Neuron (in vitro differentiated cells): ENCODE data around the gene IQGAP3.

Source experiments
- H2AFZ ChIP-seq: one replicate; pipeline ENCODE4 v1.6.1; 2013; ENCODE audit warnings: low read depth, mild to moderate bottlenecking, inconsistent platforms, low read length, moderate library complexity
- H3K27me3 ChIP-seq: one replicate; pipeline ENCODE4 v1.6.1; 2013; ENCODE audit warnings: low read length; ENCODE audit not compliant: insufficient read depth
- H3K36me3 ChIP-seq: one replicate; pipeline ENCODE4 v1.6.1; 2013; ENCODE audit warnings: low read length; ENCODE audit not compliant: insufficient read depth
- H3K4me1 ChIP-seq: one replicate; pipeline ENCODE4 v1.6.1; 2013; ENCODE audit warnings: low read length; ENCODE audit not compliant: insufficient read depth
- H3K4me3 ChIP-seq: 2 replicates; pipeline ENCODE4 v1.5.1; 2013; ENCODE audit warnings: mild to moderate bottlenecking, low read length, moderate library complexity
- H3K9me3 ChIP-seq: one replicate; pipeline ENCODE4 v1.6.1; 2013; ENCODE audit warnings: low read length

IQGAP3 gene

DNA sequence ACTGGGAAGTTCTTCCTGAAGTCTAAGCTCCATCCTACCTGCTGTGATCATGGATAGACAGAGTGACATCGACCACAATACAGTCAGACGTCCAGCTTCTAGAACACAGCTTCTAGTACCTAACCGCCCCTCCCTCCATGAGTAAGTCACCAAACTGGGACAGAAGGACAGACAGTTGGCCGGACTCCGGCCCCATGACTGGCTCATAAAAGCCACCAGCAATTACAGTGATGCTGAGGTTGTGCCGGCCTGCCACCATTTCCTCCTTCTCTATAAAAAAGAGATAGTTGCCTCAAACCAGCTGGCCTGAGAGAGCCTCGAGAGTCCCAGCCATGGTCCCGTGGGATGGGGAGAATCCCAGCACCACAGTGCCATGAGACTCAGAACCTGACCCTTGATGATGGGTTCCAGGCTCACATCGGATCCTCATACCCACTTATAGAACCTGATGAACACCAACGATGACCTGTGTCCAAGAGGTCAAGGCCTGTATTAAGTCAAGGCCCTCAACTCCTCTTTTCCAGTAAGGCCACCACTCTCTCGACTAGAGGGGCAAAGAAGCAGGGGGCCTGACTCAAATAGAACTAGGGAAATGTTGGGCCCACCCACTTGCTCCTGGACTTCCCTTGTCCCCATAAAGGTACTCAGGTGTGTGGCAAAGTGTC lies 75.2 kb downstream of the IQGAP3 start:
- Histone ChIP-seq H3K4me3 (no peak overlapping the region), H3K27me3 (no peaks in the 10 kb centered on the region), H3K36me3 (no peaks in the 10 kb centered on the region), H3K9me3 (no peaks in the 10 kb centered on the region), H2AFZ (no peak overlapping the region), H3K4me1 (peaks cover 28% of the 10 kb centered on the region)

DNA sequence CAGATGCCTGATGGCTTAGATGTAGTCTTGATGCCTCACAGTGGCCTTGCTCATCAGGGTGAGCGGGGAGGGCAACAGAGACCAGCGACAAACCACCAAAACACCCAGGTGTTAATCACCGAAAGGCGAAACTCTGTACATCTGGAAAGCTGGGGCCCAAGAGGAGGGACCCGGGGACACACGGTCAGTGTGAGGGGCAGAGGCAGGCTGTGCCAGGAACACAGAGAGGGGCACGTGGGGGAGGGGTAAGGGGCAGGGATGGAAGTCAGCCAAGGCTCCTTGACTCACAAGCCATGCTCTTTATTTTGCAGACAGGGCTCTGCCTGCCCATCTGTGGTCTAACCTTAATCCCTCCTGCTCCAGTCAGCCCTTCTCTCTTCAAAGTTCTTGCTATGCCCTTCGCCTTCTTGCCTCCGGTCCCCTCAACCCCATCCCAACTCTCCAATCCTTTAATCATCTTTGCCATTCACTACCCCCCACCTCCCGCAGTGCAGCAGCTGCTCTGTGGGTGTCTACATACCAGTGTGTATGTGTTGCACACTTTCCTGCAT lies 76.1 kb downstream of the IQGAP3 start:
- Histone ChIP-seq H2AFZ (no peak overlapping the region), H3K4me1 (peaks cover 25% of the 10 kb centered on the region), H3K9me3 (no peaks in the 10 kb centered on the region), H3K4me3 (no peak overlapping the region), H3K27me3 (no peaks in the 10 kb centered on the region), H3K36me3 (no peaks in the 10 kb centered on the region)

- Histone ChIP-seq H3K27me3 (no peaks in the 10 kb centered on the region), H3K4me3 (no peak overlapping the region), H3K36me3 (no peaks in the 10 kb centered on the region), H3K4me1 (peaks cover 32% of the 10 kb centered on the region), H3K9me3 (no peaks in the 10 kb centered on the region), H2AFZ (no peak overlapping the region)
Measured at GRCh38 chr1:156495401-156496140, 76.8 kb downstream of the IQGAP3 start.

DNA sequence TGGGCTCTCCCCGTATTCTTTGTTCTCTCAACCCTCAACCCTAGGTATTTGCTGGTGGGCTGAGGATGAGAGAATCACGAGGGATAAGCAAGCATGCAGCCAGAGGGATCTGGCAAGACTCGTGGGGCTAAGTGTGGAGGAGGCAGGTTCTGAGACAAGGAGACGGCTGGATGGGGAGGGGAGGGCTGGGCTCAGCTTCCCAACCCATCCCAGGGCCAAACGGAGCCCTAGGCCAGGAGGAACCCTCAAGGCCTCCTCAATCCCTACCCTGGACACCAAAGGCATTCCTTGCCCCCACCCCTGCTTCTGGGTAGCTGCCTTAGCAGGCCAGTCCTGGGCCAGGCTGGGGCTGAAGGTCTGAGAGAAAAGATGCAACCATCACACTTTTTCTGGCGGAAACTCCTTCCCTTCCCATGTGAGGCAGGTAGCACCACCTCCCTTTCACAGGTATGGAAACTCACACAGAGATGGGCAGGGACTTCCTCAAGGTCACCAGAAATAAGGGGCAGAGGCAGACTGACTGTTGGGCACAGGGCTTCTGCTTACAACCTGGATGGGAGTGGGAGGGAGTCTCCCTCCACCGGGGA lies 78.0 kb downstream of the IQGAP3 start:
- no peak overlapping the region for H2AFZ ChIP-seq
- no peaks in the 10 kb centered on the region for H3K27me3 ChIP-seq
- H3K4me1 ChIP-seq, result peaks cover 41% of the 10 kb centered on the region

GRCh38 chr1:156493742-156494141 lies 78.6 kb downstream of the IQGAP3 start:
- Histone ChIP-seq H2AFZ (no peak overlapping the region), H3K4me1 (peaks cover 41% of the 10 kb centered on the region), H3K9me3 (no peaks in the 10 kb centered on the region), H3K36me3 (no peaks in the 10 kb centered on the region), H3K27me3 (no peaks in the 10 kb centered on the region), H3K4me3 (no peak overlapping the region)

More for the DNA sequence above, 78.0 kb downstream of the IQGAP3 start:
- Histone ChIP-seq H3K4me3 (no peak overlapping the region), H3K9me3 (no peaks in the 10 kb centered on the region), H3K36me3 (no peaks in the 10 kb centered on the region)

DNA sequence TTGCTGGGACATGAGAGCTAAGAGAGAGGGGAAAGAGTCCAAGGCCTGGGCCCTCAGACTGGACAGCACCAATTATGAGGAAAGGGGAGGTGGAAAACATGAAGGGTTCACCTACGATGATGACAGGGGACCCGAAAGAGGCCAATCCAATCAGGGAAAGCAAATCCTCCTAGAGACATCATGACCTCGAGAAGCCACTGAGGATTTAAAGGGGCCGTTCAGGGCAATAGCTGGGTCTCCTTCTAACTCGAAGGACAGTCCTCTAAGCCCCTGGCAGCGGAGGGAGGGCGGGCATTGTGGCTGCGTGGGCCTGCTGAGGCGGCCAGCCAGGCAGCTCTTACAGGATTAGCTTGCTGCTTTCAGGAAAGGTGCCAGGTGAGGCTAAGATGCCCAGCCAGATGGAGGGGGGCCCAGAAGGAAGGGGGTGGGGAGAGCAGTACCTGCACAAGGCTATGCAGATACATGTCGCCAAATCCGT lies 79.2 kb downstream of the IQGAP3 start:
- peaks cover 42% of the 10 kb centered on the region for H3K4me1 ChIP-seq
- H3K9me3 ChIP-seq, result no peaks in the 10 kb centered on the region
- H3K36me3 ChIP-seq, result no peaks in the 10 kb centered on the region
- no peak overlapping the region for H3K4me3 ChIP-seq
- no peak overlapping the region for H2AFZ ChIP-seq
- H3K27me3 ChIP-seq, result no peaks in the 10 kb centered on the region

GRCh38 chr1:156492591-156493080 lies 79.7 kb downstream of the IQGAP3 start:
- H3K36me3 ChIP-seq, result no peaks in the 10 kb centered on the region
- H2AFZ ChIP-seq, result no peak overlapping the region
- no peaks in the 10 kb centered on the region for H3K27me3 ChIP-seq
- H3K9me3 ChIP-seq, result no peaks in the 10 kb centered on the region
- H3K4me3 ChIP-seq, result no peak overlapping the region
- H3K4me1 ChIP-seq, result peaks cover 44% of the 10 kb centered on the region

DNA sequence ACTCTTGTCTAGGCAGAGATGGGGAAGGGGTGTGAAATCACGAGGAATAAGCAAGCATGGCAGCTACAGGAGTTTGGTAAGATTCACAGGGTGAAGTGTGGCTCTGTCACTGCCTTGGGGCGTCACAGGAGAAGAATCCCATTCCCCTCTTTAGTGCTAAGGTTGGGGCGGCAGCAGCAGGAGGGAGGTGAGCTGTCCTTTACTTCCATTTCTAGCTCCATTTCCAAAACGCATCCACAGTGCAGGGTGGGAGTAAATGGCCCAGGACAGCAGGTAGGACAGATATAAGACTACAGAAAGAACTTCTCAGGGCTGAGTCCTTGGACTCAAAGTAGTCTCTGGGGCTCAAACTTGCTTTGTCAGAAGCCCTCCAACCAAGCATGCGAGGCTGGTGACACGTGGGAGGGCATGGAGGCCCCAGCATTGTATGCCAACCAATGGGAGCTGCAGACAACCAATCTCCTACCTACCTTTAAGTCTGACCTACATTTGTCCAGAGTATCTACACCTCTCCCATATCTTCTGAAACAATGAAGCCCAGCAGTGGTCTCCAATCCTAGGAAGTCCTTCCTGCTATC lies 80.3 kb downstream of the IQGAP3 start:
- no peaks in the 10 kb centered on the region for H3K9me3 ChIP-seq
- no peaks in the 10 kb centered on the region for H3K36me3 ChIP-seq
- H2AFZ ChIP-seq, result no peak overlapping the region
- no peaks in the 10 kb centered on the region for H3K27me3 ChIP-seq
- H3K4me1 ChIP-seq, result peaks cover 47% of the 10 kb centered on the region
- H3K4me3 ChIP-seq, result no peak overlapping the region

GRCh38 chr1:156491151-156491949 lies 81.0 kb downstream of the IQGAP3 start:
- Histone ChIP-seq H3K27me3 (no peaks in the 10 kb centered on the region), H3K36me3 (no peaks in the 10 kb centered on the region), H2AFZ (no peak overlapping the region), H3K4me1 (peaks cover 47% of the 10 kb centered on the region), H3K4me3 (no peak overlapping the region), H3K9me3 (no peaks in the 10 kb centered on the region)

GRCh38 chr1:156490401-156491032 lies 81.8 kb downstream of the IQGAP3 start:
- no peak overlapping the region for H2AFZ ChIP-seq
- H3K4me1 ChIP-seq, result peaks cover 48% of the 10 kb centered on the region
- no peaks in the 10 kb centered on the region for H3K27me3 ChIP-seq
- H3K9me3 ChIP-seq, result no peaks in the 10 kb centered on the region
- H3K36me3 ChIP-seq, result no peaks in the 10 kb centered on the region
- no peak overlapping the region for H3K4me3 ChIP-seq

GRCh38 chr1:156489935-156490293 lies 82.5 kb downstream of the IQGAP3 start:
- Histone ChIP-seq H3K36me3 (no peaks in the 10 kb centered on the region), H3K27me3 (no peaks in the 10 kb centered on the region), H2AFZ (no peak overlapping the region), H3K4me3 (no peak overlapping the region), H3K4me1 (peaks cover 48% of the 10 kb centered on the region), H3K9me3 (no peaks in the 10 kb centered on the region)
